Thyroid gland (tissue), 4 donors: ENCODE data around the gene TAF10. TPM values are rescaled to one million over a fixed set of nuclear protein-coding genes. Genes with fewer than 3 reads are reported as not detected.

Experiments
- DNase-seq, 2 donors: peaks; one replicate each; pipeline ENCODE4 v3.0.0-alpha.2; 2019
- H3K27ac ChIP-seq, 3 donors: fragments of 200-600 bp; sonication (generic); 1 replicate in 2 of 3; 2 replicates in 1 of 3; pipeline ENCODE4 v1.5.1; 2016 to 2019; ENCODE audit warnings: mild to moderate bottlenecking in 1 of 3, moderate library complexity in 1 of 3
- H3K27me3 ChIP-seq: fragments of 200-600 bp; sonication (generic); one replicate; pipeline ENCODE4 v1.5.1; 2019
- H3K36me3 ChIP-seq, 2 donors: fragments of 200-600 bp; sonication (generic); one replicate each; pipeline ENCODE4 v1.5.1; 2016 to 2019
- H3K4me1 ChIP-seq, 2 donors: fragments of 200-600 bp; sonication (generic); one replicate each; pipeline ENCODE4 v1.5.1; 2017 to 2019
- H3K4me3 ChIP-seq, 3 donors: fragments of 200-600 bp; sonication (generic); replicated peaks in 1 of 3; 1 replicate in 2 of 3; 2 replicates in 1 of 3; pipeline ENCODE4 v1.5.1; 2016; ENCODE audit warnings: mild to moderate bottlenecking in 1 of 3
- H3K9me3 ChIP-seq: fragments of 200-600 bp; sonication (generic); one replicate; pipeline ENCODE4 v1.5.1; 2017
- POLR2A ChIP-seq, 2 donors: fragments of 450-650 bp; IDR thresholded peaks; one replicate each; pipeline ENCODE4 v1.6.1; 2017; ENCODE audit warnings: antibody characterized with exemption in 2 of 2, mild to moderate bottlenecking in 2 of 2, moderate library complexity in 1 of 2
- WGBS, 2 donors: methylation state at CpG; one replicate each; pipeline ENCODE4 v1.1.5; 2017; 5-methylcytosine and 5-hydroxymethylcytosine counted together
- intact Hi-C: fragments of 100-400 bp; cut with DNase I; formaldehyde crosslinking; loops from one replicate; pipeline ENCODE4 v1.15.1; 2023
- total RNA-seq, 4 donors: library from RNA; depleted of rRNA; stranded (reverse); fragments of >200 nt; gene quantifications; one replicate each; pipeline ENCODE4 v1.2.3, GENCODE V29; 2016
- TF ChIP-seq, protein P1 (sequence below), 6 experiments: fragments of 200-600 bp in 3 of 6; fragments of 450-650 bp in 3 of 6; sonication (generic) in 3 of 6; IDR thresholded peaks; one replicate each; pipeline ENCODE4 v1.5.1; 2016 to 2019; ENCODE audit warnings: antibody characterized with exemption in 6 of 6, mild to moderate bottlenecking in 2 of 6, inconsistent platforms in 1 of 6, moderate library complexity in 1 of 6

The TAF10 gene
- total RNA-seq, 4 donors from 2014 or later: 96.6 to 113 (median 108) TPM

DNA sequence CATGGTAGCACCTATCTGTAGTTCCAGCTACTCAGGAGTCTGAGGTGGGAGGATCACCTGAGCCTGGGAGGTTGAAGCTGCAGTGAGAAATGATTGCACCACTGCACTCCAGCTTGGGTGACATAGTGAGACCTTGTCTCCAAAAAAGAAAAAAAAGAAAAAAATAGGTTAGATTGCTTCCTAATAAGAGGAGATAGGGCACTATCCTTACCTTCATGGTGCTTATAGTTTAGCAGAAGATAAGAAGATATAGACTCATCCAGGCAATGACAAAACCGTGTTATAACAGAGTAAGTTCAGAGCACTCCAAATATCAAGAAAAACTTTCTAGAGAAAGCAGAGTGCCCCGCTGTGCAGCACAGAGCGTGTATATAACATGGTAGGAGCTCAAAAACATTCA, 50.7 kb downstream of the TAF10 start:
- Histone ChIP-seq H3K27me3 (no peaks in the 10 kb centered on the region), H3K36me3 (no peaks in the 10 kb centered on the region), H3K9me3 (no peaks in the 10 kb centered on the region), H3K4me1 (peaks cover 3 to 4% of the 10 kb centered on the region in 2 donors), H3K4me3 (no peak overlapping the region), H3K27ac (no peak overlapping the region)
- 93 to 96% methylated on average over 3 of the region's 3 CpGs for WGBS, 2 donors
- no peak for TF ChIP-seq POLR2A (IDR thresholded peaks at IDR 0.05)
- TF ChIP-seq, protein P1, sequence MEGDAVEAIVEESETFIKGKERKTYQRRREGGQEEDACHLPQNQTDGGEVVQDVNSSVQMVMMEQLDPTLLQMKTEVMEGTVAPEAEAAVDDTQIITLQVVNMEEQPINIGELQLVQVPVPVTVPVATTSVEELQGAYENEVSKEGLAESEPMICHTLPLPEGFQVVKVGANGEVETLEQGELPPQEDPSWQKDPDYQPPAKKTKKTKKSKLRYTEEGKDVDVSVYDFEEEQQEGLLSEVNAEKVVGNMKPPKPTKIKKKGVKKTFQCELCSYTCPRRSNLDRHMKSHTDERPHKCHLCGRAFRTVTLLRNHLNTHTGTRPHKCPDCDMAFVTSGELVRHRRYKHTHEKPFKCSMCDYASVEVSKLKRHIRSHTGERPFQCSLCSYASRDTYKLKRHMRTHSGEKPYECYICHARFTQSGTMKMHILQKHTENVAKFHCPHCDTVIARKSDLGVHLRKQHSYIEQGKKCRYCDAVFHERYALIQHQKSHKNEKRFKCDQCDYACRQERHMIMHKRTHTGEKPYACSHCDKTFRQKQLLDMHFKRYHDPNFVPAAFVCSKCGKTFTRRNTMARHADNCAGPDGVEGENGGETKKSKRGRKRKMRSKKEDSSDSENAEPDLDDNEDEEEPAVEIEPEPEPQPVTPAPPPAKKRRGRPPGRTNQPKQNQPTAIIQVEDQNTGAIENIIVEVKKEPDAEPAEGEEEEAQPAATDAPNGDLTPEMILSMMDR (IDR thresholded peaks at IDR 0.05): no peak
- no peak for DNase-seq
- intact Hi-C loops: no loop called here

Other genes starting within 250 kb of the TAF10 start
- 10 to 100 TPM; 39.6 to 82.4 (median 57.6) TPM for gene SMPD1, start 221.7 kb downstream of the TAF10 start, total RNA-seq
- 10 to 100 TPM; 36.4 to 54.1 (median 45.4) TPM for gene APBB1, start 193.1 kb downstream of the TAF10 start, total RNA-seq
- gene HPX, start 171.2 kb downstream of the TAF10 start, total RNA-seq: under 1 TPM in 2 of 4 donors, not detected in 2; 0.33 to 0.67 TPM
- gene TRIM3, start 138.3 kb downstream of the TAF10 start, total RNA-seq: 10 to 100 TPM; 11.0 to 20.8 (median 14.6) TPM
- 100 to 1,000 TPM in 2 of 4 donors, 10 to 100 TPM in 2; 86.7 to 124 (median 96.2) TPM for gene ARFIP2, start 130.9 kb downstream of the TAF10 start, total RNA-seq
- gene TIMM10B, start 130.7 kb downstream of the TAF10 start, total RNA-seq: 10 to 100 TPM; 42.1 to 72.0 (median 56.3) TPM
- gene DNHD1, start 114.9 kb downstream of the TAF10 start, total RNA-seq: 10 to 100 TPM; 10.9 to 21.8 (median 14.9) TPM
- 10 to 100 TPM; 12.9 to 36.7 (median 18.8) TPM for gene RRP8, start 8.6 kb downstream of the TAF10 start, total RNA-seq
- gene ILK, start 8.4 kb downstream of the TAF10 start, total RNA-seq: 100 to 1,000 TPM; 101 to 144 (median 121) TPM
- gene TPP1, start 7.2 kb upstream of the TAF10 start, total RNA-seq: 10 to 100 TPM; 51.3 to 97.3 (median 69.1) TPM
- 10 to 100 TPM in 1 of 4 donors, 1 to 10 TPM in 3; 5.6 to 14.4 (median 9.6) TPM for gene DCHS1, start 43.6 kb upstream of the TAF10 start, total RNA-seq
- gene MRPL17, start 71.1 kb upstream of the TAF10 start, total RNA-seq: 100 to 1,000 TPM in 2 of 4 donors, 10 to 100 TPM in 2; 37.8 to 579 (median 144) TPM
- gene OR2AG2, start 159.8 kb upstream of the TAF10 start, total RNA-seq: under 1 TPM; 0.11 to 0.92 (median 0.34) TPM
- gene OR2AG1, start 170.8 kb upstream of the TAF10 start, total RNA-seq: not detected
- under 1 TPM; 0.27 to 0.92 (median 0.67) TPM for gene OR6A2, start 187.5 kb upstream of the TAF10 start, total RNA-seq
- not detected for gene OR10A5, start 233.5 kb upstream of the TAF10 start, total RNA-seq